ENCODE results near the gene WAPL.

GRCh38 chr10:86545101-86545500 lies 23.5 kb upstream of the WAPL start:
- no peak for TF ChIP-seq SMC3 (conservative IDR thresholded peaks at IDR 0.05; ENCODE audit: poor library complexity)
- TF ChIP-seq RAD21 (conservative IDR thresholded peaks at IDR 0.05) = no peak
- TF ChIP-seq, protein P1, sequence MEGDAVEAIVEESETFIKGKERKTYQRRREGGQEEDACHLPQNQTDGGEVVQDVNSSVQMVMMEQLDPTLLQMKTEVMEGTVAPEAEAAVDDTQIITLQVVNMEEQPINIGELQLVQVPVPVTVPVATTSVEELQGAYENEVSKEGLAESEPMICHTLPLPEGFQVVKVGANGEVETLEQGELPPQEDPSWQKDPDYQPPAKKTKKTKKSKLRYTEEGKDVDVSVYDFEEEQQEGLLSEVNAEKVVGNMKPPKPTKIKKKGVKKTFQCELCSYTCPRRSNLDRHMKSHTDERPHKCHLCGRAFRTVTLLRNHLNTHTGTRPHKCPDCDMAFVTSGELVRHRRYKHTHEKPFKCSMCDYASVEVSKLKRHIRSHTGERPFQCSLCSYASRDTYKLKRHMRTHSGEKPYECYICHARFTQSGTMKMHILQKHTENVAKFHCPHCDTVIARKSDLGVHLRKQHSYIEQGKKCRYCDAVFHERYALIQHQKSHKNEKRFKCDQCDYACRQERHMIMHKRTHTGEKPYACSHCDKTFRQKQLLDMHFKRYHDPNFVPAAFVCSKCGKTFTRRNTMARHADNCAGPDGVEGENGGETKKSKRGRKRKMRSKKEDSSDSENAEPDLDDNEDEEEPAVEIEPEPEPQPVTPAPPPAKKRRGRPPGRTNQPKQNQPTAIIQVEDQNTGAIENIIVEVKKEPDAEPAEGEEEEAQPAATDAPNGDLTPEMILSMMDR (IDR thresholded peaks at IDR 0.05; ENCODE audit: poor library complexity, severe bottlenecking) = no peak
- TF ChIP-seq POLR2AphosphoS5 (IDR thresholded peaks at IDR 0.05) = no peak
- no peak for TF ChIP-seq REST (IDR thresholded peaks at IDR 0.05; ENCODE audit: borderline replicate concordance)
- no peak for TF ChIP-seq MXI1 (conservative IDR thresholded peaks at IDR 0.05; ENCODE audit: poor library complexity, severe bottlenecking)
- no peak for TF ChIP-seq EP300 (conservative IDR thresholded peaks at IDR 0.05; ENCODE audit: poor library complexity, severe bottlenecking)

All from neural cell (in vitro differentiated cells).